Cardiac muscle cell (in vitro differentiated cells and primary cell): ENCODE results near the gene CDON. TPM values are rescaled to one million over a fixed set of nuclear protein-coding genes. Genes with fewer than 3 reads are reported as not detected.

Source experiments
- DNase-seq, 2 donors: peaks; one replicate each; pipeline versions ENCODE4 v3.0.0 to v3.0.0-alpha.2; 2010 to 2017; ENCODE audit warnings: low read depth in 1 of 2, low spot score in 1 of 2
- H3K27ac ChIP-seq: fragments of 200-600 bp; sonication (generic); 2 replicates; pipeline ENCODE4 v1.5.1; 2016
- H3K27me3 ChIP-seq: fragments of 200-600 bp; sonication (generic); 2 replicates; pipeline ENCODE4 v1.6.0; 2016; ENCODE audit warnings: control low read depth
- H3K36me3 ChIP-seq: fragments of 200-600 bp; sonication (generic); 2 replicates; pipeline ENCODE4 v1.5.1; 2016; ENCODE audit warnings: control low read depth
- H3K4me1 ChIP-seq: fragments of 200-600 bp; sonication (generic); 2 replicates; pipeline ENCODE4 v1.8.1; 2017; ENCODE audit warnings: low read depth, mild to moderate bottlenecking, mixed run types
- H3K4me3 ChIP-seq: fragments of 200-600 bp; sonication (generic); 2 replicates; pipeline ENCODE4 v1.5.1; 2016; ENCODE audit warnings: mild to moderate bottlenecking
- H3K9me3 ChIP-seq: fragments of 200-600 bp; sonication (generic); 2 replicates; pipeline ENCODE4 v1.5.1; 2017; ENCODE audit warnings: low read depth, mild to moderate bottlenecking, control low read depth
- CTCF ChIP-seq: IDR thresholded peaks from 2 replicates; pipeline ENCODE4 v1.5.1; 2012; ENCODE audit warnings: low read depth, mild to moderate bottlenecking, low read length
- polyA plus RNA-seq: library from polyadenylated mRNA; unstranded; fragments of >200 nt; fragmentation: Nextera tagmentation; extraction: Ambion mirVana; gene quantifications from 2 replicates; pipeline ENCODE4 v1.2.1, GENCODE V29; 2016
- total RNA-seq: library from RNA; depleted of rRNA; stranded (reverse); fragments of >200 nt; gene quantifications from 2 replicates; pipeline ENCODE4 v1.2.3, GENCODE V29; 2016

CDON gene
- total and polyA plus RNA-seq, 2 experiments from 2014 or later = 5.7 to 17.3 TPM

GRCh38 chr11:125951731-125952130 is 110.9 kb downstream of the CDON start:
- H3K4me1 ChIP-seq = peaks cover 5% of the 10 kb centered on the region
- no peaks in the 10 kb centered on the region for H3K9me3 ChIP-seq
- no peaks in the 10 kb centered on the region for H3K36me3 ChIP-seq
- DNase-seq = no peak
- H3K27me3 ChIP-seq = no peaks in the 10 kb centered on the region
- no peak for TF ChIP-seq CTCF
- H3K4me3 ChIP-seq = no peak overlapping the region
- H3K27ac ChIP-seq = no peak overlapping the region

DNA sequence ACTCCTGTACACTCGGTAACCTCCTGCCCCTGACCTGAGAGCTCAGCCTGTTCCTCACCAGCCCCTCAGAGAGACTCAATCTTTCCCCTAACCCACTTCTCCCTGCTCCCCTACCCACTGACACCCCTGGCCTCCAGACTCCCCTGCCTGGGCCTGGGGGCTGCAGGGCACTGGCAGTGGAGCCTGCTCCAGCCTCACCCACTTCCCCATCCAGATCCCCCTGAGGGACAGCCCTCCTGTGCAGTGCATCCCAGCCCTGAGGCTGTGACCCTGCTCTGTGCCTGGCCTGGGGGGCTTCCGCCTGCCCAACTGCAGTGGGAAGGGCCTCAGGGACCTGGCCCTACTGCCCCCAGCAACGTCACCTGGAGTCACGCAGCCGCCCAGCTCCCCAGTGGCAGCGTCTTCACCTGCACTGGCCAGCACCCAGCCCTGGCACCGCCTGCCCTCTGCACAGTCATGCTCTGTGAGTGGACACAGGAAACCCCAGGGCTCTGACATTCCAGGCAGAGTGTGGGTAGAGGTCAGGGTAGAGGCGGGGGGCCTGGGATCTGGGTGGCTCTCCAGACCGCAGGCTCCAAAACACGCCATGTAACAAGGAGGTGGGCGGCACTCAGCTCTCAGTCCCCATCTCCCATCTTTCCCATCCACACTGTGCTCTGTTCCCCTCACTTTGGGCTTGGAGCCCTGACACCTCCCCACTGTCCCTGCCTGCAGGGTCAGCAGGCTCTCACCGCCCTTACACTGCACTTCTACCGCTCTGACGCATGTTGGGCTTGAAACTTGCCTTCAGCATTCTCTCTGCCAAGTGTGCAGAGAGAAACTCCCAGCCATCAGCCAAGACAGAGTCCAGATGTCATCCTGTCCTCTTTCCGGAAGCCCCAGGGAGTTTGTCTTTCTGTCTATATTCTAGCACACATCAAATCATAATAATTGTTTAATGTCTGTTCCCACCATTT is 111.7 kb downstream of the CDON start:
- Histone ChIP-seq H3K27me3 (no peaks in the 10 kb centered on the region), H3K9me3 (no peaks in the 10 kb centered on the region), H3K36me3 (no peaks in the 10 kb centered on the region), H3K27ac (no peak overlapping the region), H3K4me1 (peaks cover 5% of the 10 kb centered on the region), H3K4me3 (no peak overlapping the region)
- peak in 1 of 2 donors; percentile 86 for DNase-seq
- TF ChIP-seq CTCF = no peak

DNA sequence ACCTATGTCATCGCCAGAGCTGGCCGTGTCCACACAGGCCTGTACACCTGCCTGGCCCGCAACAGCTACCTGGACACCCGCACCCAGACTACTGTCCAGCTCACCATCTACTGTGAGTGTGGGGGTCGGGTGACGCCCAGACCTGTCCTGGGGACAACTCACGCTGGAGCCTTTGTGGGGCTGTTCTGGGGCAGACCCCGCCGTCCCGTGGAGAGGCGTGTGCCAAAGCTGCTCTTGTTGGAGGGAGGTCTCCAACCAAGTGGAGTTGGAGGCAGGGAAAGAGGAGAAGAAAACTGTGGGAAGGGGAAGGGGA is 112.5 kb downstream of the CDON start:
- Histone ChIP-seq H3K4me3 (no peak overlapping the region), H3K36me3 (no peaks in the 10 kb centered on the region), H3K4me1 (peaks cover 5% of the 10 kb centered on the region), H3K27ac (no peak overlapping the region), H3K9me3 (no peaks in the 10 kb centered on the region), H3K27me3 (no peaks in the 10 kb centered on the region)
- no peak for TF ChIP-seq CTCF
- no peak for DNase-seq

GRCh38 chr11:125949271-125950177 is 113.1 kb downstream of the CDON start:
- no peaks in the 10 kb centered on the region for H3K36me3 ChIP-seq
- DNase-seq = no peak

More at GRCh38 chr11:125949271-125950177, 113.1 kb downstream of the CDON start:
- Histone ChIP-seq H3K27me3 (no peaks in the 10 kb centered on the region), H3K27ac (no peak overlapping the region), H3K9me3 (no peaks in the 10 kb centered on the region), H3K4me3 (no peak overlapping the region), H3K4me1 (peaks cover 5% of the 10 kb centered on the region)
- no peak for TF ChIP-seq CTCF
